KMS-11 (cell line): Measurements from ENCODE around the gene ICOS.
"Not testable (repeated sequence)": the region's sequence is repeated elsewhere in the genome, so short reads cannot be mapped to it uniquely, and the experiment has no call there.

Experiments used
- H2AFZ ChIP-seq: fragments of 200-600 bp; sonication (generic); 2 replicates; pipeline ENCODE4 v1.6.1; 2016; ENCODE audit warnings: antibody characterized with exemption, mixed run types, low read depth
- H3K27ac ChIP-seq: fragments of 200-600 bp; sonication (generic); 2 replicates; pipeline ENCODE4 v1.6.1; 2016; ENCODE audit warnings: mild to moderate bottlenecking, mixed run types
- H3K27me3 ChIP-seq: fragments of 200-600 bp; sonication (generic); 2 replicates; pipeline ENCODE4 v1.6.1; 2017; ENCODE audit warnings: mild to moderate bottlenecking, low read depth, mixed run types, moderate library complexity; ENCODE audit not compliant: insufficient read depth
- H3K36me3 ChIP-seq: fragments of 200-600 bp; sonication (generic); 2 replicates; pipeline ENCODE4 v1.6.1; 2017; ENCODE audit warnings: mild to moderate bottlenecking, mixed run types; ENCODE audit not compliant: insufficient read depth
- H3K4me1 ChIP-seq: fragments of 200-600 bp; sonication (generic); 2 replicates; pipeline ENCODE4 v1.6.1; 2016; ENCODE audit warnings: mild to moderate bottlenecking, low read depth, mixed run types; ENCODE audit not compliant: poor library complexity, severe bottlenecking
- H3K4me2 ChIP-seq: fragments of 200-600 bp; sonication (generic); 2 replicates; pipeline ENCODE4 v1.7.0; 2016; ENCODE audit warnings: mild to moderate bottlenecking, mixed run types
- H3K4me3 ChIP-seq: fragments of 200-600 bp; sonication (generic); IDR thresholded peaks from 2 replicates; pipeline ENCODE4 v1.6.1; 2017; ENCODE audit warnings: low read depth, low read length, mixed read lengths; ENCODE audit not compliant: insufficient read depth
- H3K79me2 ChIP-seq: fragments of 200-600 bp; sonication (generic); 2 replicates; pipeline ENCODE4 v1.6.1; 2016; ENCODE audit warnings: low read depth, mixed run types; ENCODE audit not compliant: insufficient read depth
- H3K9ac ChIP-seq: fragments of 200-600 bp; sonication (generic); 2 replicates; pipeline ENCODE4 v1.6.1; 2016; ENCODE audit warnings: mild to moderate bottlenecking, mixed run types
- H4K20me1 ChIP-seq: fragments of 200-600 bp; sonication (generic); 2 replicates; pipeline ENCODE4 v1.6.1; 2016; ENCODE audit warnings: mild to moderate bottlenecking, mixed run types; ENCODE audit not compliant: insufficient read depth
- CTCF ChIP-seq: fragments of 200-600 bp; sonication (generic); conservative IDR thresholded peaks from 2 replicates; pipeline ENCODE4 v1.6.1; 2017; ENCODE audit warnings: low read depth, mild to moderate bottlenecking, antibody characterized with exemption, low read length, moderate library complexity, mixed read lengths

ICOS gene

GRCh38 chr2:203983064-203983715 is 46.6 kb downstream of the ICOS start:
- no peak overlapping the region for H2AFZ ChIP-seq
- no peak overlapping the region for H3K9ac ChIP-seq
- H3K4me2 ChIP-seq, result no peak overlapping the region
- H3K79me2 ChIP-seq, result no peaks in the 10 kb centered on the region
- H3K27ac ChIP-seq, result no peak overlapping the region
- no peak overlapping the region for H3K4me3 ChIP-seq
- H4K20me1 ChIP-seq, result no peaks in the 10 kb centered on the region
- no peak for TF ChIP-seq CTCF
- no peaks in the 10 kb centered on the region for H3K27me3 ChIP-seq
- no peaks in the 10 kb centered on the region for H3K36me3 ChIP-seq
- no peaks in the 10 kb centered on the region for H3K4me1 ChIP-seq

GRCh38 chr2:203985978-203986377 is 49.4 kb downstream of the ICOS start:
- H3K27ac ChIP-seq, H4K20me1 ChIP-seq: not testable (repeated sequence)

GRCh38 chr2:203987959-203988358 is 51.4 kb downstream of the ICOS start:
- H3K27me3 ChIP-seq, result no peaks in the 10 kb centered on the region
- no peak overlapping the region for H3K4me2 ChIP-seq
- no peaks in the 10 kb centered on the region for H3K79me2 ChIP-seq
- H3K9ac ChIP-seq, result no peak overlapping the region
- no peak overlapping the region for H2AFZ ChIP-seq
- H4K20me1 ChIP-seq, result no peaks in the 10 kb centered on the region
- no peaks in the 10 kb centered on the region for H3K36me3 ChIP-seq
- no peak for TF ChIP-seq CTCF
- H3K4me3 ChIP-seq, result no peak overlapping the region
- no peaks in the 10 kb centered on the region for H3K4me1 ChIP-seq
- H3K27ac ChIP-seq, result no peak overlapping the region

More at GRCh38 chr2:203985978-203986377, 49.4 kb downstream of the ICOS start:
- not testable (repeated sequence) for H2AFZ ChIP-seq, H3K4me1 ChIP-seq, H3K4me3 ChIP-seq, H3K36me3 ChIP-seq, H3K9ac ChIP-seq, H3K27me3 ChIP-seq, H3K4me2 ChIP-seq, H3K79me2 ChIP-seq

- no peaks in the 10 kb centered on the region for H3K4me1 ChIP-seq
- H3K4me2 ChIP-seq, result no peak overlapping the region
- H3K79me2 ChIP-seq, result no peaks in the 10 kb centered on the region
- no peaks in the 10 kb centered on the region for H4K20me1 ChIP-seq
- H3K9ac ChIP-seq, result no peak overlapping the region
- H3K27ac ChIP-seq, result no peak overlapping the region
- H3K27me3 ChIP-seq, result no peaks in the 10 kb centered on the region
- no peaks in the 10 kb centered on the region for H3K36me3 ChIP-seq
- H2AFZ ChIP-seq, result no peak overlapping the region
- H3K4me3 ChIP-seq, result no peak overlapping the region
- TF ChIP-seq CTCF, result no peak
These were observed 52.1 kb downstream of the ICOS start for GRCh38 chr2:203988500-203989260.

- Histone ChIP-seq H3K36me3 (no peaks in the 10 kb centered on the region), H3K27me3 (no peaks in the 10 kb centered on the region), H3K4me1 (no peaks in the 10 kb centered on the region), H3K79me2 (no peaks in the 10 kb centered on the region), H3K9ac (no peak overlapping the region), H3K4me2 (no peak overlapping the region), H3K27ac (no peak overlapping the region), H3K4me3 (no peak overlapping the region), H2AFZ (no peak overlapping the region), H4K20me1 (no peaks in the 10 kb centered on the region)
- no peak for TF ChIP-seq CTCF
These were observed 53.0 kb downstream of the ICOS start for GRCh38 chr2:203989521-203989920.
